ENCODE results near the gene ADD2. TPM values are rescaled to one million over a fixed set of nuclear protein-coding genes. Genes with fewer than 3 reads are reported as not detected.

The ADD2 gene
- total RNA-seq, 4 donors from 2014 or later = 1.9 to 6.5 (median 3.1) TPM

GRCh38 chr2:70784320-70784719 lies 16.3 kb upstream of the ADD2 start:
- intact Hi-C loops (cut with DNase I) = no loop called here
- 93 to 96% methylated on average over 2 of the region's 2 CpGs for WGBS, 2 donors
- no peak for DNase-seq

DNA sequence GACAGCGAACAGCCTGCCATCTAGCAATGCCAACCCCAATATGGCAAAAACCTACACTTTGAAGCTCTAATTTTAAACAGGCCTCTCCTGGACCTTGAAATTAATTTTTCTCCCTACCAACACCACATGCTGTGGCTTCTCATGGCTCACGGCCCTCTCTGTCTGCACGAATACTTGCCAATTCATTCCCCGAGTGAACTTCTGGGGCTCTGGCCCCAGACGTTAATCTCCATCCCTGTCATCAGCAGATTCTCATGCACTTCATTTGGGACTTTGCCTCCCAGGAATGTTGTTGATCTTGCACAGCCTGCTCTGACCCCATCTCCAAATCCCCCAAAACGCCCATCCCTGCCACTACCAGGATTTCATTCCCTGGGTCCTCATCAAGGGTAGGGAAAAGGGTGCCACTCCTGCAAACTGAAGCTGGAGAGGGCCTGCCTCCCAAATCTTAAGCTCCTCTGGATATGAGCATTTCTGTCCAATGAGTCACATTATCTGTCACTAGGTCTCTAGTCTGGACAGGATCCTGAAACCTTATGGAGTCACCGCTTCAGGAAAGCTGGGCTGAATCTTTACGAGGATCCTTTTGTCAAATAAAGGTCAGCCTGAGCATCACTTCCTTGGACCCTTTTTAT lies 12.0 kb upstream of the ADD2 start:
- no peak for TF ChIP-seq POLR2A (IDR thresholded peaks at IDR 0.05)
- TF ChIP-seq, protein P1, sequence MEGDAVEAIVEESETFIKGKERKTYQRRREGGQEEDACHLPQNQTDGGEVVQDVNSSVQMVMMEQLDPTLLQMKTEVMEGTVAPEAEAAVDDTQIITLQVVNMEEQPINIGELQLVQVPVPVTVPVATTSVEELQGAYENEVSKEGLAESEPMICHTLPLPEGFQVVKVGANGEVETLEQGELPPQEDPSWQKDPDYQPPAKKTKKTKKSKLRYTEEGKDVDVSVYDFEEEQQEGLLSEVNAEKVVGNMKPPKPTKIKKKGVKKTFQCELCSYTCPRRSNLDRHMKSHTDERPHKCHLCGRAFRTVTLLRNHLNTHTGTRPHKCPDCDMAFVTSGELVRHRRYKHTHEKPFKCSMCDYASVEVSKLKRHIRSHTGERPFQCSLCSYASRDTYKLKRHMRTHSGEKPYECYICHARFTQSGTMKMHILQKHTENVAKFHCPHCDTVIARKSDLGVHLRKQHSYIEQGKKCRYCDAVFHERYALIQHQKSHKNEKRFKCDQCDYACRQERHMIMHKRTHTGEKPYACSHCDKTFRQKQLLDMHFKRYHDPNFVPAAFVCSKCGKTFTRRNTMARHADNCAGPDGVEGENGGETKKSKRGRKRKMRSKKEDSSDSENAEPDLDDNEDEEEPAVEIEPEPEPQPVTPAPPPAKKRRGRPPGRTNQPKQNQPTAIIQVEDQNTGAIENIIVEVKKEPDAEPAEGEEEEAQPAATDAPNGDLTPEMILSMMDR (IDR thresholded peaks at IDR 0.05) = no peak
- Histone ChIP-seq H3K27me3 (no peaks in the 10 kb centered on the region), H3K36me3 (no peaks in the 10 kb centered on the region), H3K9me3 (no peaks in the 10 kb centered on the region), H3K4me1 (no peaks in the 10 kb centered on the region), H3K4me3 (replicated peaks in 1 of 3) (no peak overlapping the region), H3K27ac (no peak overlapping the region)
- intact Hi-C loops (cut with DNase I) = no loop called here
- no peak for DNase-seq
- 78 to 85% methylated on average over 8 of the region's 8 CpGs for WGBS, 2 donors

More at GRCh38 chr2:70784320-70784719, 16.3 kb upstream of the ADD2 start:
- no peak for TF ChIP-seq POLR2A (IDR thresholded peaks at IDR 0.05)
- TF ChIP-seq, protein P1 (IDR thresholded peaks at IDR 0.05) = no peak
- Histone ChIP-seq H3K36me3 (no peaks in the 10 kb centered on the region), H3K4me1 (no peaks in the 10 kb centered on the region), H3K4me3 (replicated peaks in 1 of 3) (no peak overlapping the region), H3K9me3 (no peaks in the 10 kb centered on the region), H3K27me3 (no peaks in the 10 kb centered on the region), H3K27ac (no peak overlapping the region)

DNA sequence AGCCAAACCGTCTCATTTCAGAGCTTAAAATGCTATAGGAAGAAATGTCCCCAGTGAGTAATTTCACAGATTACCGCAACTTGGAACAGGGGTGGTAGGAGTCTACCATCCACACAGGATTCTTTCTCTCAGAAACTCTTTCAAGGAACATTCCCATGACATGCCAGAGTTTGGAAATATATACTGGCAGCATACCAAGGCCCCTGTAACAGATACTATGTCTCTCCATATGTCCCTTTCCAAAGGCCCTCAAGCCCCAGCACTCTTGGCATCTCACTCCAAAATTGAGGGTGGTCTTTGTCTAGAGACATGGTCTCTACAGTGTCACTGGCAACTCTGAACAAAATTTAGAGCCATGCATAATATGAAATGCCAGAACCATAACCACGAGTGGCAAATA lies 11.5 kb upstream of the ADD2 start:
- Histone ChIP-seq H3K4me1 (no peaks in the 10 kb centered on the region), H3K27me3 (no peaks in the 10 kb centered on the region), H3K36me3 (no peaks in the 10 kb centered on the region), H3K4me3 (replicated peaks in 1 of 3) (no peak overlapping the region), H3K27ac (no peak overlapping the region), H3K9me3 (no peaks in the 10 kb centered on the region)
- intact Hi-C loops (cut with DNase I) = no loop called here
- TF ChIP-seq, protein P1 (IDR thresholded peaks at IDR 0.05) = no peak
- no peak for TF ChIP-seq POLR2A (IDR thresholded peaks at IDR 0.05)
- DNase-seq = no peak
- WGBS, 2 donors = 76 to 79% methylated on average over 3 of the region's 3 CpGs

GRCh38 chr2:70778676-70779075 lies 10.7 kb upstream of the ADD2 start:
- TF ChIP-seq, protein P1 (IDR thresholded peaks at IDR 0.05) = no peak
- 78 to 90% methylated on average over 1 of the region's 1 CpG for WGBS, 2 donors
- intact Hi-C loops (cut with DNase I) = no loop called here
- H3K27ac ChIP-seq = no peak overlapping the region
- H3K9me3 ChIP-seq = no peaks in the 10 kb centered on the region
- no peaks in the 10 kb centered on the region for H3K27me3 ChIP-seq
- no peak overlapping the region for H3K4me3 ChIP-seq (replicated peaks in 1 of 3)
- no peaks in the 10 kb centered on the region for H3K4me1 ChIP-seq
- no peaks in the 10 kb centered on the region for H3K36me3 ChIP-seq
- no peak for DNase-seq

- WGBS, 2 donors = 80 to 84% methylated on average over 2 of the region's 2 CpGs
- H3K4me1 ChIP-seq = no peaks in the 10 kb centered on the region
- no peak for DNase-seq
- no peaks in the 10 kb centered on the region for H3K9me3 ChIP-seq
- no peaks in the 10 kb centered on the region for H3K27me3 ChIP-seq
- H3K27ac ChIP-seq = no peak overlapping the region
- no peaks in the 10 kb centered on the region for H3K36me3 ChIP-seq
- intact Hi-C loops (cut with DNase I) = no loop called here
- TF ChIP-seq POLR2A (IDR thresholded peaks at IDR 0.05) = no peak
- TF ChIP-seq, protein P1 (IDR thresholded peaks at IDR 0.05) = no peak
- no peak overlapping the region for H3K4me3 ChIP-seq (replicated peaks in 1 of 3)
These were observed 9.4 kb upstream of the ADD2 start for GRCh38 chr2:70777450-70777849.

Measured in thyroid gland (tissue), 4 donors.